ENCODE measurements around the gene SATB2. TPM values are rescaled to one million over a fixed set of nuclear protein-coding genes. Genes with fewer than 3 reads are reported as not detected.

Gene SATB2
- polyA plus RNA-seq, 6 donors from 2014 or later: not detected

GRCh38 chr2:199310771-199311585 is 146.8 kb downstream of the SATB2 start:
- H3K9me3 Mint-ChIP-seq: no peaks in the 10 kb centered on the region
- H3K27ac Mint-ChIP-seq: no peak overlapping the region
- H3K4me1 Mint-ChIP-seq: no peaks in the 10 kb centered on the region
- H3K36me3 Mint-ChIP-seq: no peaks in the 10 kb centered on the region
- DNase-seq: no peak
- ATAC-seq (ENCODE audit: low read depth in 2 of 2): no peak
- H3K4me3 Mint-ChIP-seq: no peak overlapping the region
- no peaks in the 10 kb centered on the region for H3K27me3 Mint-ChIP-seq

GRCh38 chr2:199309973-199310372 is 147.8 kb downstream of the SATB2 start:
- Mint-ChIP-seq H3K9me3 (no peaks in the 10 kb centered on the region), H3K4me1 (no peaks in the 10 kb centered on the region), H3K27me3 (no peaks in the 10 kb centered on the region), H3K4me3 (no peak overlapping the region), H3K27ac (no peak overlapping the region), H3K36me3 (no peaks in the 10 kb centered on the region)
- DNase-seq (no peak), ATAC-seq (ENCODE audit: low read depth in 2 of 2) (no peak)

GRCh38 chr2:199309411-199309810 is 148.3 kb downstream of the SATB2 start:
- no peak overlapping the region for H3K4me3 Mint-ChIP-seq
- ATAC-seq (ENCODE audit: low read depth in 2 of 2) (no peak), DNase-seq (no peak)
- H3K27ac Mint-ChIP-seq: no peak overlapping the region
- no peaks in the 10 kb centered on the region for H3K4me1 Mint-ChIP-seq
- H3K9me3 Mint-ChIP-seq: no peaks in the 10 kb centered on the region
- no peaks in the 10 kb centered on the region for H3K27me3 Mint-ChIP-seq
- no peaks in the 10 kb centered on the region for H3K36me3 Mint-ChIP-seq

- H3K27me3 Mint-ChIP-seq: no peaks in the 10 kb centered on the region
- no peak for ATAC-seq (ENCODE audit: low read depth in 2 of 2)
- H3K27ac Mint-ChIP-seq: no peak overlapping the region
- H3K4me1 Mint-ChIP-seq: no peaks in the 10 kb centered on the region
- DNase-seq: no peak
- H3K36me3 Mint-ChIP-seq: no peaks in the 10 kb centered on the region
- H3K4me3 Mint-ChIP-seq: peak overlapping the region in 1 of 8 donors; percentile 27
- H3K9me3 Mint-ChIP-seq: no peaks in the 10 kb centered on the region
Measured at GRCh38 chr2:199308567-199308966, 149.2 kb downstream of the SATB2 start.

- DNase-seq: no peak
- ATAC-seq (ENCODE audit: low read depth in 2 of 2): no peak
- no peaks in the 10 kb centered on the region for H3K9me3 Mint-ChIP-seq
- no peaks in the 10 kb centered on the region for H3K36me3 Mint-ChIP-seq
- no peaks in the 10 kb centered on the region for H3K4me1 Mint-ChIP-seq
- H3K27me3 Mint-ChIP-seq: peaks cover 0 to 5% (median 0%) of the 10 kb centered on the region in 3 donors
- H3K4me3 Mint-ChIP-seq: no peak overlapping the region
- no peak overlapping the region for H3K27ac Mint-ChIP-seq
Measured at GRCh38 chr2:199307461-199307860, 150.3 kb downstream of the SATB2 start.

GRCh38 chr2:199306116-199306515 is 151.6 kb downstream of the SATB2 start:
- H3K4me1 Mint-ChIP-seq: no peaks in the 10 kb centered on the region
- H3K27ac Mint-ChIP-seq: no peak overlapping the region
- DNase-seq (no peak), ATAC-seq (ENCODE audit: low read depth in 2 of 2) (no peak)
- H3K4me3 Mint-ChIP-seq: no peak overlapping the region
- no peaks in the 10 kb centered on the region for H3K9me3 Mint-ChIP-seq
- H3K27me3 Mint-ChIP-seq: peaks cover 0 to 5% (median 0%) of the 10 kb centered on the region in 3 donors
- no peaks in the 10 kb centered on the region for H3K36me3 Mint-ChIP-seq

- no peak for DNase-seq
- H3K4me1 Mint-ChIP-seq: no peaks in the 10 kb centered on the region
- H3K36me3 Mint-ChIP-seq: no peaks in the 10 kb centered on the region
- no peak for ATAC-seq (ENCODE audit: low read depth in 2 of 2)
- H3K9me3 Mint-ChIP-seq: peaks cover 0 to 2% (median 0%) of the 10 kb centered on the region in 7 donors
- H3K27ac Mint-ChIP-seq: no peak overlapping the region
- H3K4me3 Mint-ChIP-seq: no peak overlapping the region
- peaks cover 4 to 6% (median 5%) of the 10 kb centered on the region in 3 donors for H3K27me3 Mint-ChIP-seq
Measured at GRCh38 chr2:199303728-199304177, 154.0 kb downstream of the SATB2 start.

GRCh38 chr2:199302851-199303250 is 154.9 kb downstream of the SATB2 start:
- Mint-ChIP-seq H3K36me3 (no peaks in the 10 kb centered on the region), H3K27ac (no peak overlapping the region), H3K4me1 (no peaks in the 10 kb centered on the region), H3K9me3 (peaks cover 0 to 2% (median 0%) of the 10 kb centered on the region in 7 donors), H3K4me3 (no peak overlapping the region), H3K27me3 (peaks cover 4 to 6% (median 5%) of the 10 kb centered on the region in 3 donors)
- ATAC-seq (ENCODE audit: low read depth in 2 of 2) (no peak), DNase-seq (no peak)

- DNase-seq (no peak), ATAC-seq (ENCODE audit: low read depth in 2 of 2) (no peak)
- Mint-ChIP-seq H3K27me3 (no peaks in the 10 kb centered on the region), H3K9me3 (peaks cover 0 to 7% (median 0%) of the 10 kb centered on the region in 7 donors), H3K4me3 (no peak overlapping the region), H3K36me3 (no peaks in the 10 kb centered on the region), H3K4me1 (no peaks in the 10 kb centered on the region), H3K27ac (no peak overlapping the region)
Measured at GRCh38 chr2:199288424-199288823, 169.3 kb downstream of the SATB2 start.

GRCh38 chr2:199282309-199282708 is 175.4 kb downstream of the SATB2 start:
- Mint-ChIP-seq H3K4me3 (no peak overlapping the region), H3K9me3 (peaks cover 0 to 12% (median 5%) of the 10 kb centered on the region in 7 donors), H3K4me1 (no peaks in the 10 kb centered on the region), H3K36me3 (no peaks in the 10 kb centered on the region), H3K27ac (no peak overlapping the region), H3K27me3 (no peaks in the 10 kb centered on the region)
- ATAC-seq (ENCODE audit: low read depth in 2 of 2): no peak
- no peak for DNase-seq

- Mint-ChIP-seq H3K4me1 (no peaks in the 10 kb centered on the region), H3K27ac (no peak overlapping the region), H3K4me3 (no peak overlapping the region), H3K9me3 (peaks cover 0 to 10% (median 4%) of the 10 kb centered on the region in 7 donors), H3K27me3 (no peaks in the 10 kb centered on the region), H3K36me3 (no peaks in the 10 kb centered on the region)
- ATAC-seq (ENCODE audit: low read depth in 2 of 2): no peak
- DNase-seq: no peak
Measured at GRCh38 chr2:199279146-199279545, 178.6 kb downstream of the SATB2 start.

- Mint-ChIP-seq H3K27ac (no peak overlapping the region), H3K9me3 (peaks cover 0 to 10% (median 4%) of the 10 kb centered on the region in 7 donors), H3K4me3 (no peak overlapping the region), H3K27me3 (no peaks in the 10 kb centered on the region), H3K4me1 (no peaks in the 10 kb centered on the region), H3K36me3 (no peaks in the 10 kb centered on the region)
- DNase-seq (no peak), ATAC-seq (ENCODE audit: low read depth in 2 of 2) (no peak)
Measured at GRCh38 chr2:199278099-199278498, 179.6 kb downstream of the SATB2 start.

GRCh38 chr2:199273042-199273511 is 184.7 kb downstream of the SATB2 start:
- no peak for DNase-seq
- H3K4me1 Mint-ChIP-seq: no peaks in the 10 kb centered on the region
- H3K9me3 Mint-ChIP-seq: peaks cover 0 to 2% (median 0%) of the 10 kb centered on the region in 7 donors
- no peak for ATAC-seq (ENCODE audit: low read depth in 2 of 2)
- H3K27me3 Mint-ChIP-seq: no peaks in the 10 kb centered on the region
- H3K4me3 Mint-ChIP-seq: no peak overlapping the region
- no peaks in the 10 kb centered on the region for H3K36me3 Mint-ChIP-seq
- H3K27ac Mint-ChIP-seq: no peak overlapping the region

GRCh38 chr2:199261936-199262335 is 195.8 kb downstream of the SATB2 start:
- Mint-ChIP-seq H3K27me3 (no peaks in the 10 kb centered on the region), H3K4me3 (no peak overlapping the region), H3K36me3 (peaks cover 12 to 23% of the 10 kb centered on the region in 2 donors), H3K4me1 (no peaks in the 10 kb centered on the region), H3K9me3 (peaks cover 19 to 45% (median 35%) of the 10 kb centered on the region in 7 donors), H3K27ac (no peak overlapping the region)
- no peak for DNase-seq
- ATAC-seq (ENCODE audit: low read depth in 2 of 2): no peak
